Breast epithelium (tissue), 4 donors: Measurements from ENCODE around the gene STX16. TPM values are rescaled to one million over a fixed set of nuclear protein-coding genes. Genes with fewer than 3 reads are reported as not detected.

ENCODE experiments used
- DNase-seq, 2 donors: peaks; one replicate each; pipeline ENCODE4 v3.0.0-alpha.2; 2019; ENCODE audit warnings: low spot score in 2 of 2
- H3K27ac ChIP-seq, 2 donors: fragments of 200-600 bp; sonication (generic) in 1 of 2; one replicate each; pipeline ENCODE4 v1.5.1; 2016 to 2019; ENCODE audit warnings: mild to moderate bottlenecking in 1 of 2
- H3K27me3 ChIP-seq, 2 donors: fragments of 200-600 bp; sonication (generic) in 1 of 2; one replicate each; pipeline versions ENCODE4 v1.5.1 to v1.6.0; 2017 to 2019; ENCODE audit warnings: control low read depth in 1 of 2, mild to moderate bottlenecking in 1 of 2
- H3K36me3 ChIP-seq: fragments of 200-600 bp; one replicate; pipeline ENCODE4 v1.5.1; 2019
- H3K4me1 ChIP-seq, 2 donors: fragments of 200-600 bp; sonication (generic); one replicate each; pipeline ENCODE4 v1.5.1; 2016 to 2019; ENCODE audit warnings: control low read depth in 1 of 2
- H3K4me3 ChIP-seq, 3 donors: fragments of 200-600 bp; sonication (generic); 1 replicate in 2 of 3; 2 replicates in 1 of 3; pipeline ENCODE4 v1.5.1; 2016 to 2019; ENCODE audit warnings: mild to moderate bottlenecking in 3 of 3, moderate library complexity in 2 of 3
- H3K9me3 ChIP-seq, 2 donors: fragments of 200-600 bp; sonication (generic) in 1 of 2; one replicate each; pipeline ENCODE4 v1.5.1; 2016 to 2019; ENCODE audit warnings: control low read depth in 1 of 2
- CTCF ChIP-seq, 3 donors: fragments of 450-650 bp; IDR thresholded peaks; one replicate each; pipeline ENCODE4 v1.5.1; 2016 to 2017; ENCODE audit warnings: antibody characterized with exemption in 3 of 3, mild to moderate bottlenecking in 3 of 3, moderate library complexity in 3 of 3
- POLR2A ChIP-seq: fragments of 450-650 bp; IDR thresholded peaks from one replicate; pipeline ENCODE4 v1.6.1; 2016; ENCODE audit warnings: antibody characterized with exemption, mild to moderate bottlenecking, moderate library complexity
- POLR2AphosphoS5 ChIP-seq, 3 donors: sonication (generic); formaldehyde crosslinking; IDR thresholded peaks; one replicate each; pipeline ENCODE4 v1.6.1; 2017; ENCODE audit warnings: antibody characterized with exemption in 3 of 3
- intact Hi-C: fragments of 100-400 bp; cut with DNase I; formaldehyde crosslinking; loops from one replicate; pipeline ENCODE4 v1.15.1; 2023; ENCODE audit warnings: low total_unique reads
- total RNA-seq, 3 donors: library from RNA; depleted of rRNA; stranded (reverse); fragments of >200 nt; gene quantifications; one replicate each; pipeline ENCODE4 v1.1.0, GENCODE V29; 2016

STX16 gene
- total RNA-seq, 3 donors from 2014 or later: 54.4 to 76.5 (median 74.4) TPM

GRCh38 chr20:58655328-58656107 lies 4.4 kb downstream of the STX16 start:
- H3K27ac ChIP-seq: no peak overlapping the region

DNA sequence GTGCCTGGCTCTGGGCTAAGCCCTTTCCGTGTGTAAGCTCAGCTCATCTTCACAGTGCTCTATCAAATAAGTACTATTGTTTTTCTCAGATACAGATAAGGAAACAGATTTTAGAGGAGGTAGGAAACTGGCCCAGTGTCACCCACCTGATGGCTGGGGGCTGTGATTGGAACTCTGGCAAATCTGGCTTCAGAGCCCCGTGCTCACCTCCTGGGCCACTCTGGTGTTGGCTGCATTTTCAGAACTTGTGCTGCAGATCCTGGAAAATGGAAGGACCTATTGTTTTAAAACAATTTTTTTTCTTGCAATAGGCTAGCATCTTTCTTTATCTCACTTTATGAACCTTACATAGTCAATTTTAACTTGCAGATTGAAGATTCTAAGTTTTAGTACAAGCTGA lies 5.7 kb downstream of the STX16 start:
- no peak for DNase-seq
- Histone ChIP-seq H3K27ac (no peak overlapping the region), H3K27me3 (no peaks in the 10 kb centered on the region), H3K9me3 (no peaks in the 10 kb centered on the region), H3K4me1 (no peaks in the 10 kb centered on the region), H3K4me3 (no peak overlapping the region), H3K36me3 (no peaks in the 10 kb centered on the region)
- TF ChIP-seq POLR2A (no peak), CTCF (IDR thresholded peaks at IDR 0.05) (no peak), POLR2AphosphoS5 (IDR thresholded peaks at IDR 0.05) (no peak)
- intact Hi-C loops: no loop called here

More at GRCh38 chr20:58655328-58656107, 4.4 kb downstream of the STX16 start:
- Histone ChIP-seq H3K4me1 (no peaks in the 10 kb centered on the region), H3K36me3 (no peaks in the 10 kb centered on the region), H3K9me3 (no peaks in the 10 kb centered on the region), H3K27me3 (no peaks in the 10 kb centered on the region), H3K4me3 (no peak overlapping the region)
- DNase-seq: no peak
- no peak for TF ChIP-seq CTCF (IDR thresholded peaks at IDR 0.05)
- no peak for TF ChIP-seq POLR2AphosphoS5 (IDR thresholded peaks at IDR 0.05)
- no peak for TF ChIP-seq POLR2A
- intact Hi-C loops: no loop called here

DNA sequence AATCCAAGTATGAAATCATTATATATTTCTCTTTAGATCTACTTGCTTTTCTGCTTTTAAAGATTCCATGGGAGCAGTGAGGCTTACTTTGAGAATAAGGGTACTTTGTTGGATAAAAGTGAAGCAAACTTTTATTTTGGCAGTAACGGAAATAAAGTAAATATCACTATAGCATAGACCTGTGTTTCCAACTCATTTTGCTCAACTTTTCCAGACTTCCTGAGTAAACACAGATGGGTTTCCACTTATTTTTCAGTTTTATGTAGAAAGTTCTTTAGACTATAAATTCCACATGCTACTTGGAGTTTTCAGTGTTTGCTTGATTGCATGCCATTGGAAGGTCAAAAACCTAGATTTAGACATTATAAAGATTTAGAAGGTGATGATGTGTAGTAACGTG lies 6.2 kb downstream of the STX16 start:
- TF ChIP-seq POLR2AphosphoS5 (IDR thresholded peaks at IDR 0.05) (no peak), POLR2A (no peak), CTCF (IDR thresholded peaks at IDR 0.05) (no peak)
- H3K4me1 ChIP-seq: no peaks in the 10 kb centered on the region
- no peaks in the 10 kb centered on the region for H3K9me3 ChIP-seq
- intact Hi-C loops: no loop called here
- no peak overlapping the region for H3K4me3 ChIP-seq
- no peaks in the 10 kb centered on the region for H3K27me3 ChIP-seq
- no peak overlapping the region for H3K27ac ChIP-seq
- H3K36me3 ChIP-seq: no peaks in the 10 kb centered on the region
- DNase-seq: no peak

DNA sequence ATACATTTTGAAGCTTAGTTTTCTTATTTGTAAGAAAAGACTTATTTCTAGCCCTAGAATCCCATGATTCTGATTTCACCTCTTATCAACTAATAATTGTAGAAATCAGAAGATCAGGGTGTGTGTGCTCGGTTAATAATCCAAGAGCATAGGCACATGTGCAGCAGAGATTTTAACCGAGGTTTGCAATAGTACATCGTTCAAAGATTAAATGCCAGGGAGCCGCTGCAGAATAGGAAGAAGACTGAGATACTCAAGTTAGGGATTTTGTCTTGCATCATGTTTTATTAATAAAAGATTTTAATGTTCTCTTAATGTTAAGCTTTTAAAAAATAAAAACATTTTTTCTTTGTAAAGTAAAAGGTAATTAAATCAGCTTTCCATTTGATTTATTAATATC lies 6.9 kb downstream of the STX16 start:
- H3K27me3 ChIP-seq: no peaks in the 10 kb centered on the region
- no peaks in the 10 kb centered on the region for H3K9me3 ChIP-seq
- H3K4me3 ChIP-seq: no peak overlapping the region
- intact Hi-C loops: no loop called here
- no peak for DNase-seq
- no peaks in the 10 kb centered on the region for H3K36me3 ChIP-seq
- no peaks in the 10 kb centered on the region for H3K4me1 ChIP-seq
- H3K27ac ChIP-seq: no peak overlapping the region
- TF ChIP-seq POLR2A: no peak
- no peak for TF ChIP-seq CTCF (IDR thresholded peaks at IDR 0.05)
- TF ChIP-seq POLR2AphosphoS5 (IDR thresholded peaks at IDR 0.05): no peak

GRCh38 chr20:58658760-58659159 lies 7.7 kb downstream of the STX16 start:
- Histone ChIP-seq H3K36me3 (no peaks in the 10 kb centered on the region), H3K27me3 (no peaks in the 10 kb centered on the region), H3K9me3 (no peaks in the 10 kb centered on the region), H3K27ac (no peak overlapping the region), H3K4me3 (no peak overlapping the region), H3K4me1 (no peaks in the 10 kb centered on the region)
- intact Hi-C loops: no loop called here
- DNase-seq: no peak
- TF ChIP-seq CTCF (IDR thresholded peaks at IDR 0.05) (no peak), POLR2A (no peak), POLR2AphosphoS5 (IDR thresholded peaks at IDR 0.05) (no peak)
